Smooth muscle cell (in vitro differentiated cells): Measurements from ENCODE around the gene MED13. TPM values are rescaled to one million over a fixed set of nuclear protein-coding genes. Genes with fewer than 3 reads are reported as not detected.

Experiments used
- DNase-seq: peaks from one replicate; lab custom pipeline; 2025; ENCODE audit not compliant: unreplicated experiment; lab: John Stamatoyannopoulos, UW
- H2AFZ ChIP-seq: fragments of 200-600 bp; sonication (generic); 2 replicates; pipeline ENCODE4 v1.6.0; 2016; ENCODE audit warnings: antibody characterized with exemption, low read depth, mild to moderate bottlenecking
- H3F3A ChIP-seq: fragments of 200-600 bp; sonication (generic); 2 replicates; pipeline ENCODE4 v1.6.0; 2017; ENCODE audit warnings: antibody characterized with exemption, low read depth
- H3K27ac ChIP-seq: fragments of 200-600 bp; sonication (generic); 2 replicates; pipeline ENCODE4 v1.5.1; 2016; ENCODE audit warnings: low read depth, mild to moderate bottlenecking
- H3K27me3 ChIP-seq: fragments of 200-600 bp; sonication (generic); 2 replicates; pipeline ENCODE4 v1.6.1; 2016; ENCODE audit warnings: low read depth, mild to moderate bottlenecking
- H3K36me3 ChIP-seq: fragments of 200-600 bp; sonication (generic); 2 replicates; pipeline ENCODE4 v1.5.1; 2016; ENCODE audit warnings: low read depth
- H3K4me1 ChIP-seq: fragments of 200-600 bp; sonication (generic); 2 replicates; pipeline ENCODE4 v1.5.1; 2016; ENCODE audit warnings: low read depth
- H3K4me2 ChIP-seq: fragments of 200-600 bp; sonication (generic); 2 replicates; pipeline ENCODE4 v1.6.0; 2016; ENCODE audit warnings: mild to moderate bottlenecking
- H3K4me3 ChIP-seq: fragments of 200-600 bp; sonication (generic); 2 replicates; pipeline ENCODE4 v1.5.1; 2016; ENCODE audit warnings: mild to moderate bottlenecking
- H3K79me2 ChIP-seq: fragments of 200-600 bp; sonication (generic); 2 replicates; pipeline ENCODE4 v1.6.0; 2016; ENCODE audit warnings: low read depth, mild to moderate bottlenecking
- H3K9ac ChIP-seq: fragments of 200-600 bp; sonication (generic); 2 replicates; pipeline ENCODE4 v1.6.0; 2016; ENCODE audit warnings: low read depth
- H3K9me3 ChIP-seq: fragments of 200-600 bp; sonication (generic); replicated peaks from 2 replicates; pipeline ENCODE4 v1.5.1; 2016; ENCODE audit warnings: low read depth
- H4K20me1 ChIP-seq: fragments of 200-600 bp; sonication (generic); 2 replicates; pipeline ENCODE4 v1.6.0; 2016; ENCODE audit warnings: low read depth
- CTCF ChIP-seq: fragments of 200-600 bp; sonication (generic); IDR thresholded peaks from 2 replicates; pipeline ENCODE4 v1.5.1; 2017; ENCODE audit warnings: borderline replicate concordance, mild to moderate bottlenecking, antibody characterized with exemption; ENCODE audit not compliant: insufficient read depth, poor library complexity, severe bottlenecking
- WGBS: methylation state at CpG from one replicate; pipeline ENCODE4 v1.1.7; 2016; ENCODE audit warnings: low lambda C conversion rate; 5-methylcytosine and 5-hydroxymethylcytosine counted together
- polyA plus RNA-seq: library from polyadenylated mRNA; unstranded; fragments of >200 nt; fragmentation: Nextera tagmentation; extraction: Ambion mirVana; gene quantifications from 2 replicates; pipeline ENCODE4 v1.2.1, GENCODE V29; 2016
- total RNA-seq: library from RNA; depleted of rRNA; stranded (reverse); fragments of >200 nt; gene quantifications from 2 replicates; pipeline ENCODE4 v1.2.3, GENCODE V29; 2014

The MED13 gene
- total and polyA plus RNA-seq, 2 experiments from 2014 or later, result 3.2 to 50.0 TPM

DNA sequence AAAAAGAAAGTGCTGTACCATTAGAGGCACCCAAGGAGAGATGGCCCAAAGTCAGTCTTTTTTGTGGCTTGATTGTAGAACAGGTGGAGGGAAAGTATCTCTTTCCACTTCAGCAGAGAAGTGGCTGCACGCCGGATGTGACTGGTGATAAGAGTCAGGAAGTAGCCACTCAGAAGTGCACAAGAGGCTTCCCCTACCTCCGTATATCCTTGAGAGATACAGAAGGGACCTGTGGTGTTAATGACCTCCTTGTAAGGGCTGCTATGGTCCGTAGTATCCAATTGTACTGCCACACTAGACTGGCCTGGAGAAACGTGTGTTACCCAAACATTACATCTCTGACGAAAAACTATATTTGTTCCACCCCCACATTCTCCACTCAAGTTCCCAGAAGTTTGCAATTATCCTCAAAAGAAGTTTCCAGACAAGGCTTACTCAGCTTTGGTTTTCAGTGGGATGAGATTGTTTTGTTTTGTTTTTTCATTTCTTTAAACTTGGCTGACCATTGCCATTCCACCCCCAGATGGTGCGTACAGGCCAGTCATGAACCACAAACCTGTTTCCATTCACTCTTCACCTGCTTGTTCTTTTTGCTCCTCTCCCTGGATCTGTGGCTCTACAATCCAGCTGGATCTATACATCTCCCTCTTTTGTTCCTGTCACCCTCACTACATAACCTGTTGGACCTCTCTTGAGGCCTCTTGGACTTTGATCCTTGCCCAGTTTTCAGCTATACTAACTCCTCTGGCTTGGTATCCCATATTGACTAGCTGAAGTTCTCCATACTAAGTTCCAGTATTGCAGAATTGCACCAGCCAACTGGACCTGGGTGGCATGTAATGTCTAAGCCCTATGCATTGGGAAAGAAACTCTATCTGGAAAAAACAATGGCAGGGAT is 20.7 kb upstream of the MED13 start:
- Histone ChIP-seq H4K20me1 (no peaks in the 10 kb centered on the region), H3K79me2 (no peaks in the 10 kb centered on the region), H3K4me3 (no peak overlapping the region), H3K4me1 (no peaks in the 10 kb centered on the region), H3K27me3 (no peaks in the 10 kb centered on the region), H3F3A (no peaks in the 10 kb centered on the region), H3K36me3 (no peaks in the 10 kb centered on the region), H3K9me3 (no peaks in the 10 kb centered on the region), H3K27ac (no peak overlapping the region), H3K4me2 (peak overlapping the region; percentile 21), H2AFZ (no peak overlapping the region), H3K9ac (no peak overlapping the region)
- no peak for TF ChIP-seq CTCF
- DNase-seq, result no peak
- 54% methylated on average over 7 of the region's 7 CpGs for WGBS

GRCh38 chr17:62084585-62084984 is 19.5 kb upstream of the MED13 start:
- 89% methylated on average over 3 of the region's 3 CpGs for WGBS

GRCh38 chr17:62083651-62084050 is 18.6 kb upstream of the MED13 start:
- H3F3A ChIP-seq, result no peaks in the 10 kb centered on the region
- no peak overlapping the region for H2AFZ ChIP-seq
- H3K27ac ChIP-seq, result no peak overlapping the region
- no peak for TF ChIP-seq CTCF
- H3K4me3 ChIP-seq, result no peak overlapping the region
- WGBS, result 95% methylated on average over 3 of the region's 3 CpGs
- no peaks in the 10 kb centered on the region for H3K4me1 ChIP-seq
- H3K4me2 ChIP-seq, result no peak overlapping the region
- no peaks in the 10 kb centered on the region for H3K79me2 ChIP-seq
- DNase-seq, result no peak
- no peaks in the 10 kb centered on the region for H3K9me3 ChIP-seq
- H3K9ac ChIP-seq, result no peak overlapping the region
- H3K36me3 ChIP-seq, result no peaks in the 10 kb centered on the region
- H4K20me1 ChIP-seq, result no peaks in the 10 kb centered on the region
- no peaks in the 10 kb centered on the region for H3K27me3 ChIP-seq

More at GRCh38 chr17:62084585-62084984, 19.5 kb upstream of the MED13 start:
- no peaks in the 10 kb centered on the region for H3K27me3 ChIP-seq
- TF ChIP-seq CTCF, result no peak
- H3K27ac ChIP-seq, result no peak overlapping the region
- no peak overlapping the region for H2AFZ ChIP-seq
- no peak overlapping the region for H3K4me3 ChIP-seq
- H3K4me1 ChIP-seq, result no peaks in the 10 kb centered on the region
- H4K20me1 ChIP-seq, result no peaks in the 10 kb centered on the region
- no peaks in the 10 kb centered on the region for H3K9me3 ChIP-seq
- no peak for DNase-seq
- H3K79me2 ChIP-seq, result no peaks in the 10 kb centered on the region
- no peaks in the 10 kb centered on the region for H3K36me3 ChIP-seq
- H3F3A ChIP-seq, result no peaks in the 10 kb centered on the region
- H3K9ac ChIP-seq, result no peak overlapping the region
- no peak overlapping the region for H3K4me2 ChIP-seq
